SIG-M5 (cell line): ENCODE measurements around the gene NPLOC4.

ENCODE experiments used
- DNase-seq: peaks from one replicate; lab custom pipeline; 2025; lab: John Stamatoyannopoulos, UW

The NPLOC4 gene

DNA sequence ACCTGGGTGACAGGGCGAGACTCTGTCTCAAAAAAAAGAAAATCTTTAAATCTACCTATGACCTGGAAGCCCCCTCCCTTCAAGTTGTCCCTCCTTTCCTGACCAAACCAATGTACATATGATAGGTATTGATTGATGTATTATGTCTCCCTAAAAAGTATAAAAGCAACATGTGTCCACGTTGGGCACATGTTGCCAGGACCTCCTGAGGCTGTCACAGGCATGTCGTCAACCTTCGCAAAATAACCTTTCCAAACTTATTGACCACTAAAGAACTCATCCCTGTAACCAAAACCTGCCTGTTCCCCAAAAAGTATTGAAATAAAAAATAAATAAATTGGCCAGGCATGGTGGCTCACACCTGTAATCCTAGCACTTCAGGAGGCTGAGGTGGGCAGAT lies 25.1 kb upstream of the NPLOC4 start:
- DNase-seq: no peak

- DNase-seq: no peak
Measured at GRCh38 chr17:81660441-81660840, 23.5 kb upstream of the NPLOC4 start.

- DNase-seq: no peak
Measured at GRCh38 chr17:81659038-81659437, 22.1 kb upstream of the NPLOC4 start.

DNA sequence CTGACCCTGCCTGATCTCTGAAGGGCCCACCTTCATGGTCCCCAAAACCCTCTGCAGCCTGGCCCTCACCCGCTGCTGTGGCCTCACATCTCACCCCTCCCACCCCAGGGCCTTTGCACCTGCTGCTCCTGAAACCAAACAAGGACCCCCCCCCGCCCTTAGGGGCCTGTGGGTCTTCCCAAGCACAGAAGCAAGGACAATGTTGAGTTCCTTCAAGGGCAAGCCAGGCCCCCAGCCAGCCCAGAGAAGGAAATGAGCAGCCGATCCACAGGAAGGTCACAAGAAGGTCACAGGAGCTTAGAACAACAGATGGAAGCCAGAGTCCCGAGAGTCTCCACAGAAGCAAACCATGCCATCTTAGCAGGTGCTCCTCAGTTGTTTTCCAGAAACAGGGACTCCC lies 19.9 kb upstream of the NPLOC4 start:
- no peak for DNase-seq

GRCh38 chr17:81656118-81656743 lies 19.3 kb upstream of the NPLOC4 start, which contains the start of gene PDE6G:
Gene PDE6G, minus strand, starts transcription at chr17:81656542. Its CDS starts 3,237 bp downstream, at chr17:81653305.
- DNase-seq: no peak

- DNase-seq: no peak
Measured at GRCh38 chr17:81655378-81656117, 18.6 kb upstream of the NPLOC4 start.

- DNase-seq: no peak
Measured at GRCh38 chr17:81652906-81653771, 16.2 kb upstream of the NPLOC4 start.

GRCh38 chr17:81651692-81652091 lies 14.8 kb upstream of the NPLOC4 start:
- DNase-seq: no peak

DNA sequence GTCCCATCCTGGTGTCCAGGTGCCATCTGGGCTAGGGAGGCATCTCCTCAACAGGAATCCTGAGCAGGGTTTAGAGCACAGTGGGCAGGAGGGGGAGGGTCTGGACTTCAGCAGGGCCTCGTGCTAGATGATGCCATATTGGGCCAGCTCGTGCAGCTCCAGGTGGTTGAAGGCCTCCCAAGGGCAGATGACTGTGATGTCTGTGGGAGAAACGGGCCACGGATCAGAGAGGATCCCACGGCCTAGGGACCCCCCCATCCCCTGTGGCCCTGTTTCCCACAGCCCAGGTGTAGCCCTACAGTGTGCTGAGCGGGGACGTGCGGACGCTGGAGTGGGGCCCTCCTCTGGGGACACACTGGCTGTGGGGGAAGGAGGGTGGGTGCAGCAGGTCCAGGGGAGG lies 14.0 kb upstream of the NPLOC4 start:
- no peak for DNase-seq

GRCh38 chr17:81648707-81649085 lies 11.8 kb upstream of the NPLOC4 start:
- DNase-seq: no peak

GRCh38 chr17:81648013-81648706 lies 11.2 kb upstream of the NPLOC4 start:
- no peak for DNase-seq

GRCh38 chr17:81647640-81648012 lies 10.7 kb upstream of the NPLOC4 start:
- DNase-seq: no peak

- no peak for DNase-seq
Measured at GRCh38 chr17:81646869-81647600, 10.1 kb upstream of the NPLOC4 start.

DNA sequence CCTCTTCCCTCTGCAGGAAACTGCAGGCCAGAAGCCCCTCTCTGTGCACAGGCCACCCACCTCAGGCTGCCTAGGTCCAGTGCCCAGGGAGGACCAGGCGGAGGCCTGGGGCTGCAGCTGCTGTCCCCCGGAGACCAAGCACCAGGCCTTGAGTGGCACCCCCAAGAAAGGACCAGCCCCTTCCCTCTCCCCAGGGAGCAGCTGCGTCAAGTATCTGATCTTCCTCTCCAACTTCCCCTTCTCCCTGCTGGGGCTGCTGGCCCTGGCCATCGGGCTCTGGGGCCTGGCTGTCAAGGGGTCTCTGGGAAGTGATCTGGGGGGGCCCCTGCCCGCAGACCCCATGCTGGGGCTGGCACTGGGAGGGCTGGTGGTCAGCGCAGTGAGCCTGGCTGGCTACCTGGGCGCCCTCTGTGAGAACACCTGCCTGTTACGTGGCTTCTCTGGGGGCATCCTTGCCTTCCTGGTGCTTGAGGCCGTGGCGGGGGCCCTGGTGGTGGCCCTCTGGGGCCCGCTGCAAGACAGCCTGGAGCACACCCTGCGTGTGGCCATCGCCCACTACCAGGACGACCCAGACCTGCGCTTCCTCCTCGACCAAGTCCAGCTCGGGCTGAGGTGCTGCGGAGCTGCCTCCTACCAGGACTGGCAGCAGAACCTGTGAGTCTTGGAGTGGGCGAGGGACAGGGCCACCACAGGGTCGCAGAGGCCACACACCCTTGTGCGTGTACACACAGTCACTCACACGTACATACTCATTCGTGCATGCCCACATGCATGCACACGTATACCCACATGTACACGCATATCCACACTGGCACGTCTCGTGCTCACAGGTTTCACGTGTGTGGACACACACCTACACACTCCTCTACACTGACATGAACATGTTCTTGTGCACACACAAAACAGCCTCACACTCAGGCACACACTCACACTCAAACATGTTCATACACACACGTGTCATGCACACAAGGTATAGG lies 8.4 kb upstream of the NPLOC4 start:
- DNase-seq: no peak

- DNase-seq: no peak
Measured at GRCh38 chr17:81644496-81644895, 7.6 kb upstream of the NPLOC4 start.

DNA sequence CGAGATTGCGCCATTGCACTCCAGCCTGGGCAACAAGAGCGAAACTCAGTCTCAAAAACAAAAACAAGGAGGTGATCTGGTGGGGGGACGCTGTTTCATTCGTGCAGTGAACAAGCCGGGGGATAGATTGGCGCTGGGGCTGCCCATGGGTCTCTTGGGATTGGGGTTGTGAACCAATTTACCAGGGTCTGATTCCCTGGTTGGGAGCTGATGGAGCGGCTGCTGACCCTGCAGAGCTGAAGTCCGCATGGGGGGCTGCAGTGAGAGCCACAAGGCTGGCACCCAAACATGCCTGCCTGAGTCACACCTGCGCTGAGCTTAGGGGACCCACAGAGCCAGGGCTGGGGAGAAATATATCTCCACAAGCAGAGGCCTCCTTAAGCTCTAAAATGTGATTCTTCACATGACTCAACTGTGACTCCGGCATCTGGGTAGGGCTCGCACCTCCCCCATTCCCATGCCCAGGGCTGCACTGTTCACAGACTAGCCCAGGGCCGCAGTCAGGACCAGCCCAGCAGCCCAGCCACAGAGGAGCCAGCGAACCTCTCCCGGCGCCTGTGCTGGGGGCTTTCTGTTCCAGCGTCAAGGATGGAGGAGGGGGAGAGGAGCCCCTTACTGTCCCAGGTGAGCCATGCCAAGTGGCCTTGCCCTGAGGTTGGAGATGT lies 5.0 kb upstream of the NPLOC4 start:
- no peak for DNase-seq

- DNase-seq: no peak
Measured at GRCh38 chr17:81640011-81640410, 3.1 kb upstream of the NPLOC4 start.

GRCh38 chr17:81638683-81639082 lies 1.8 kb upstream of the NPLOC4 start:
- no peak for DNase-seq

- DNase-seq: no peak
Measured at GRCh38 chr17:81635973-81636504, 873 bp downstream of the NPLOC4 start.

DNA sequence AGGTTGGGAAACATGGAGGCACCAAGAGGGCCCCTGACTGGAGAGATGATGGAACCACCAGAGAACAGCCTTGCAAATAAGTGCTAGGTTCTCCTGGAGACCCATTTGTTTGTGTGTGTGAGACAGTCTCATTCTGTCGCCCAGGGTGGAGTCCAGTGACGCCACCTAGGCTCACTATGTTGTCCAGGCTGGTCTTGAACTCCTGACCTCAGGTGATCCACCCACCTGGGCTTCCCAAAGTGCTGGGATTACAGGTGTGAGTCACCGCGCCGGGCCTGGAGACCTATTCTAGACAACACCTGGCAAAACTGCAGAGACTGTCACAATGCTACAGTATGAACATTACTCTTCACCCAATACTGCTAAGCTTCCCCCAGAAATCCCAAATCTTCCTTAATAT lies 1.5 kb downstream of the NPLOC4 start:
- DNase-seq: no peak
